Measurements from ENCODE around the gene AIRE. TPM values are rescaled to one million over a fixed set of nuclear protein-coding genes. Genes with fewer than 3 reads are reported as not detected.

Gene AIRE
- total RNA-seq, 1 experiment from 2014 or later: 0.17 TPM

DNA sequence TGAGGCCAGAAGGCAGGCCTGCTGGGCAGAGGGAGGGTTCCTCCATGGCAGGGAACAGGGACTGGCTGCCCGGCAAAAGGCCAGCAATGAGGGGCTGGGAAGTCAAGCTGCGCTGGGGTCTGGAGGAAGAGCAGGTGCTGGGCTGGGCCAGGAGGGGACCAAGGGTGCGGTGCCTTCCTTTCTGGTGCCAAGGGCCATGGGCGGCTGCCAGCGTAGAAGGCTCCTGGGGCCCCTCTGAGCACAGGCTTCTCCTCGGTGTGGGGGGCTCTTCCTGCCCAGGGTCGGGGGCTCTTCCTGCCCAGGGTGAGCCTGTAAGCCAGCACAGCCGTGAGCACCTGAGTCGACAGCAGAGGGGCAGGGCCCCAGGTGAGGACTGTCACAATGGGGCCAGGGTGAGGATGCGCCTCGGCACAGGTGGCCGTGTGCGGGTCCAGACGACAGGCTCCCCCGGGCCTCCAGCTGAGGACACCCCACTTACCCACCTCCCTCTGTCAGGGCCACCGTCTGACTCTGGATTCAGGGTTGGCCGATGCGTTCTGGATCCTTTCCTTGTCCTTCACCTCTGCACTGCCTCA, 13.3 kb upstream of the AIRE start:
- Histone ChIP-seq H3K23ac (ENCODE audit: insufficient read length, low read depth, low read length) (no peak overlapping the region), H3K4me2 (ENCODE audit: insufficient read depth, insufficient read length, low read length) (no peak overlapping the region), H3K4ac (ENCODE audit: low read depth, low read length) (no peak overlapping the region), H2BK12ac (ENCODE audit: insufficient read length, low read depth, low read length) (no peak overlapping the region), H3K79me2 (ENCODE audit: insufficient read depth, low read length) (no peaks in the 10 kb centered on the region), H3K23me2 (ENCODE audit: insufficient read length, low read depth, low read length, poor library complexity, severe bottlenecking) (no peaks in the 10 kb centered on the region), H4K20me1 (ENCODE audit: control insufficient read depth, insufficient read depth, insufficient read length) (no peaks in the 10 kb centered on the region), H3K27me3 (ENCODE audit: insufficient read depth, low read length) (no peaks in the 10 kb centered on the region), H2BK20ac (ENCODE audit: low read depth, low read length, poor library complexity, severe bottlenecking) (no peak overlapping the region), H2AK5ac (ENCODE audit: insufficient read length, low read length) (no peak overlapping the region), H3K9ac (ENCODE audit: extremely low read depth, insufficient read length, low read length) (no peak overlapping the region), H3K18ac (ENCODE audit: insufficient read length, low read depth, low read length) (no peak overlapping the region), H3K9me3 (ENCODE audit: control insufficient read depth, low read depth, low read length) (no peaks in the 10 kb centered on the region), H3K79me1 (ENCODE audit: insufficient read depth, low read depth, low read length, poor library complexity, severe bottlenecking) (no peaks in the 10 kb centered on the region), H3T11ph (ENCODE audit: low read length) (no peak overlapping the region), H3K4me1 (ENCODE audit: insufficient read depth, low read length) (no peaks in the 10 kb centered on the region), H2BK120ac (ENCODE audit: low read depth, low read length, poor library complexity, severe bottlenecking) (no peak overlapping the region), H4K91ac (ENCODE audit: insufficient read length, low read depth, low read length) (no peak overlapping the region), H4K8ac (replicated peaks; ENCODE audit: insufficient read length, low read depth, low read length) (no peak overlapping the region), H2BK5ac (ENCODE audit: insufficient read length, low read length) (no peak overlapping the region), H3K56ac (ENCODE audit: insufficient read length, low read depth, low read length) (no peak overlapping the region), H2BK15ac (ENCODE audit: low read depth, low read length) (no peak overlapping the region), H2AFZ (ENCODE audit: low read length) (no peak overlapping the region), H3K27ac (ENCODE audit: insufficient read length, low read depth, low read length) (no peak overlapping the region), H4K5ac (ENCODE audit: insufficient read length, low read depth, low read length) (no peak overlapping the region), H3K14ac (ENCODE audit: insufficient read depth, low read length) (no peak overlapping the region; the same call in 1 of the 2 replicates)
- TF ChIP-seq, protein P1, sequence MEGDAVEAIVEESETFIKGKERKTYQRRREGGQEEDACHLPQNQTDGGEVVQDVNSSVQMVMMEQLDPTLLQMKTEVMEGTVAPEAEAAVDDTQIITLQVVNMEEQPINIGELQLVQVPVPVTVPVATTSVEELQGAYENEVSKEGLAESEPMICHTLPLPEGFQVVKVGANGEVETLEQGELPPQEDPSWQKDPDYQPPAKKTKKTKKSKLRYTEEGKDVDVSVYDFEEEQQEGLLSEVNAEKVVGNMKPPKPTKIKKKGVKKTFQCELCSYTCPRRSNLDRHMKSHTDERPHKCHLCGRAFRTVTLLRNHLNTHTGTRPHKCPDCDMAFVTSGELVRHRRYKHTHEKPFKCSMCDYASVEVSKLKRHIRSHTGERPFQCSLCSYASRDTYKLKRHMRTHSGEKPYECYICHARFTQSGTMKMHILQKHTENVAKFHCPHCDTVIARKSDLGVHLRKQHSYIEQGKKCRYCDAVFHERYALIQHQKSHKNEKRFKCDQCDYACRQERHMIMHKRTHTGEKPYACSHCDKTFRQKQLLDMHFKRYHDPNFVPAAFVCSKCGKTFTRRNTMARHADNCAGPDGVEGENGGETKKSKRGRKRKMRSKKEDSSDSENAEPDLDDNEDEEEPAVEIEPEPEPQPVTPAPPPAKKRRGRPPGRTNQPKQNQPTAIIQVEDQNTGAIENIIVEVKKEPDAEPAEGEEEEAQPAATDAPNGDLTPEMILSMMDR (conservative IDR thresholded peaks at IDR 0.05): no peak
- no CpG with 5 or more reads among the region's 18 CpGs for WGBS (ENCODE audit: extremely low coverage, insufficient read length, low lambda C conversion rate)
- peaks cover 8% of the 10 kb centered on the region for H3K27me3 Mint-ChIP-seq (ENCODE audit: low read depth)
- no peaks in the 10 kb centered on the region for H3K36me3 Mint-ChIP-seq (ENCODE audit: insufficient read depth in 1 of 3, low read depth in 3 of 3)
- H3K4me3 Mint-ChIP-seq: no peak overlapping the region
- H3K9me3 Mint-ChIP-seq: no peaks in the 10 kb centered on the region; a peak in 1 of 5 replicates
- H3K27ac Mint-ChIP-seq: no peak overlapping the region
- peaks cover 0 to 1% of the 10 kb centered on the region in 2 experiments; a peak in 1 of 4 replicates for H3K4me1 Mint-ChIP-seq
- DNase-seq: no peak
